ENCODE data around the gene CDH6.

Gene CDH6

DNA sequence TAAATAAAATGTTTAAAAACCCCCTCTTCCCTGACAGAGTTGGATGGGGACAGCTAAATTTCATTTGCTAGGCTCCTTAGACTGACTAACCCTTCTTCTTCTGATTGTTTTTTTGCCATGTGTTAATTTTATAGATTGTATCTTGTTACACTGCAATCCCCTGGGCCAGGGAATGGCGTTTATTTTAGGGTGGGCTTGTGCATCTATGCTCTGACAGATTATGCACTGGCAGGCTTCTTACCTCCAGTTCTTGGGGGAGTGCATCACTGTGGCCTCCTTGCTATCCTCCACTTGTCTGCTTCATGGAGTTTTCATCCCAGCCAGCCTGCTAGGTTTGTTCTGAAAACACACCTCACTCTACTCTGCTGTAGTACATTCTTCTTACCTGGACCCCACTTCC is 178.6 kb downstream of the CDH6 start:
- no peak for DNase-seq

DNA sequence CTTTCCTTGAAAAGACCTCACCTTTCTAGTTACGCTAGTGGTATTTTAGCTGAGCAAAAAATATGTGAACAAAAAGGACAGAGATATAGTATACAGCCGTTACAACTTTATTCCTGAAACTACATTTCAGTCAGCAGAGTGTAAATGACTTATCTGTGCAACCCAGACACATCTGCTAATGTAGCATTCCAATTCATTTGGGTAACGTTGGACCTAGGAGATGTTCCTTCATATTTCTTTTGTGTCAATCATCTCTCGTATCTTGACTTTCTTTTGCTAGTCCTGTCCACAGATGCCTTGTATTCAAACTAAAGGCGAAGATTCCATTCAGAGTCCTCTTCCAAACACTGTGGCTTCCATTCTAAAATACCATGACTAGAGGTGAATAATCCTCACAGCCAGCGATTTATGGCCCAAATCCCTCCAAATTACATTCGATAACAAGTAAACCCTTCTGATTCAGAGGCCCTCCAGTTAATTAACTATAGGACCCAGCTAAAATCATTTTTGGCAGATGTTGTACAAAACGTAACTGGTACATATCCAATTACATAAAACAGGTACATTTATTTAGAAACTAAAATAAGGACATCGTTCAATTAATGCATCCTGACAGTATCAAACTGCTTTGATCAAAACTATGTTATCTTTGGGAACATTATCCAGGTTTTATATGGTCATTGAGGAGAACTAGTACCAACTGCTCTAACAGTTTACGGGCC is 182.7 kb downstream of the CDH6 start:
- DNase-seq = no peak

DNA sequence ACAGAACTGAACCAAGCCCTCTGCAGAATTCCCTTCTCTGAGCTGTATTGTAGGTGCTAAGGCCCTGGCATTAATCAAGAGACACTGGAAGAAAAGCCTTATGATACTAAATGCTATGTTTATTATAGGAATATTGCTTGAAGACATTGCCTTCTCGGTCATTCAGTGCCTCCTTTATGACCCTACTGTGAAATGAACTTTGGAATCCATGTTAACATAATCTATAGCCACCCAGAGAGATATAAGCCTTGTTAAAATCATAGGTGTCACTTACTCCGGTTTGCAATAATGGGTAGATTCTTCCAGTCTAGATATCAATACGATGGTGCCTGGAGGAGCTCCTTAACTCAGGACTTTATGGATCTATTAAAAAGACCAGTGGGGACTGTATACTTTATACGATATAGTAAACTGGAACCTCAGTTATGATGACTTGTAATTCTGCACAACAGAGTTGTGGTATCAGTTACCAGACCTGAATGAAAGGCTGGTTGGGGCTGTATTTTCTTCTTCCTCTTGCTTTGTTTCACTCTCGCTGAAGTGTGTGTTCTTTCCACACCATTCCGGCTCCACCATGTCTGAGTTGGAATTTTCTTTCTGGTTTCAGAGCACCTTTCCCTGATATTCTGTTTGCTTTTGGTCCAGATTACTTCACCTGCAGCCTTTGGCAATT is 183.9 kb downstream of the CDH6 start:
- DNase-seq = no peak

DNA sequence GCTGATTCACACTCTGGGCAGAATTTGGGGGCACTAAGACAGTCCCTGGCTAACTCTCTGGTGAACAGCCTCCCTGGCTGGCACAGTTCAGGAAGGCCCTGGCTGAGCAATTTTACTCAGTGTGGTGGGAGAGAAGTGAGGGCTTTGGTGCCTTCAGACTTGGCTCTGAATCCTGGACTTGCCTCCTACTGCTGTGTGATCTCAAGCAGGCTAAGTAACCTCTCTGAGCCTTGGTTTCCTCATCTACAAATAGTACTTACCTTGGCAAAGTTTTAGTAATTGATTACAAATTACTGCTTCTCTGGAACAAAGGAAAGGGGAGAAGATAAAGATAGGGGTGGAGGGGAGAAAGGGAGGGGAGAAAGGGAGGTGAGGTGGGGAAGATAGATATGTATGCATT is 184.7 kb downstream of the CDH6 start:
- no peak for DNase-seq

Measured in anterior cingulate cortex (tissue), 58 donors.